B cell (primary cell): ENCODE results near the gene HHIPL1. TPM values are rescaled to one million over a fixed set of nuclear protein-coding genes. Genes with fewer than 3 reads are reported as not detected.

ENCODE experiments used
- ATAC-seq: fragments of 200-7000 bp; cut with Tn5 transposase; one replicate; pipeline ENCODE4 v1.10.0; 2021; ENCODE audit warnings: low read depth, mild to moderate bottlenecking, moderate number of reproducible peaks, moderate library complexity
- CTCF ChIA-PET: fragments of 350-600 bp; sonication (Branson Sonifier 250); formaldehyde crosslinking; loops from one replicate; lab custom pipeline; 2021; ENCODE audit warnings: antibody characterized with exemption, inconsistent platforms; lab: Charles Lee
- POLR2A ChIA-PET: fragments of 350-600 bp; sonication (Branson Sonifier 250); formaldehyde crosslinking; loops from one replicate; lab custom pipeline; 2021; ENCODE audit warnings: antibody characterized with exemption; lab: Charles Lee
- DNase-seq: peaks from one replicate; pipeline ENCODE4 v3.0.0; 2013
- H2AFZ ChIP-seq: 2 replicates; pipeline ENCODE4 v1.6.1; 2012; ENCODE audit warnings: mild to moderate bottlenecking, low read depth, low read length; ENCODE audit not compliant: insufficient read depth, poor library complexity, severe bottlenecking
- H3K27ac ChIP-seq, 2 donors: 1 replicate in 1 of 2; 2 replicates in 1 of 2; pipeline ENCODE4 v1.5.1; 2012 to 2013; ENCODE audit warnings: low read length in 2 of 2, mild to moderate bottlenecking in 2 of 2, moderate library complexity in 1 of 2
- H3K27me3 ChIP-seq, 4 experiments: fragments of 200-600 bp in 1 of 4; sonication (generic) in 1 of 4; replicated peaks in 1 of 4; 1 replicate in 2 of 4; 2 replicates in 2 of 4; pipeline versions ENCODE4 v1.6.1 to v1.7.0; 2013 to 2016; ENCODE audit warnings: low read length in 3 of 4, mild to moderate bottlenecking in 2 of 4, mixed read lengths in 1 of 4, moderate library complexity in 1 of 4; ENCODE audit not compliant: insufficient read depth in 4 of 4, control insufficient read depth in 3 of 4; ENCODE audit errors: control extremely low read depth in 1 of 4
- H3K36me3 ChIP-seq, 2 experiments: replicated peaks in 1 of 2; 1 replicate in 1 of 2; 2 replicates in 1 of 2; pipeline versions ENCODE4 v1.6.1 to v1.7.1; 2013; ENCODE audit warnings: low read length in 1 of 2; ENCODE audit not compliant: insufficient read depth in 2 of 2, control insufficient read depth in 1 of 2; ENCODE audit errors: control extremely low read depth in 1 of 2, extremely low read depth in 1 of 2
- H3K4me1 ChIP-seq, 2 donors: fragments of 200-600 bp in 1 of 2; sonication (generic) in 1 of 2; 1 replicate in 1 of 2; 2 replicates in 1 of 2; pipeline versions ENCODE4 v1.5.1 to v1.6.1; 2013 to 2017; ENCODE audit warnings: low read length in 2 of 2; ENCODE audit not compliant: control insufficient read depth in 2 of 2, insufficient read depth in 2 of 2
- H3K4me2 ChIP-seq: replicated peaks from 2 replicates; pipeline ENCODE3; 2012; ENCODE audit warnings: mild to moderate bottlenecking, low read depth, low read length; ENCODE audit not compliant: poor library complexity, severe bottlenecking
- H3K4me3 ChIP-seq, 5 experiments: fragments of 200-600 bp in 1 of 5; sonication (generic) in 1 of 5; 1 replicate in 3 of 5; 2 replicates in 2 of 5; pipeline versions ENCODE4 v1.5.1 to v1.7.0; 2011 to 2016; ENCODE audit warnings: low read length in 4 of 5, mild to moderate bottlenecking in 4 of 5, low read depth in 2 of 5, control low read depth in 1 of 5, moderate library complexity in 1 of 5; ENCODE audit not compliant: insufficient read depth in 1 of 5; ENCODE audit errors: control extremely low read depth in 1 of 5, extremely low read depth in 1 of 5
- H3K79me2 ChIP-seq: fragments of 200-600 bp; sonication (generic); one replicate; pipeline ENCODE4 v1.6.0; 2016; ENCODE audit warnings: low read length; ENCODE audit not compliant: control insufficient read depth, insufficient read depth
- H3K9ac ChIP-seq: fragments of 200-600 bp; sonication (generic); 2 replicates; pipeline ENCODE4 v1.6.1; 2017; ENCODE audit warnings: mild to moderate bottlenecking, low read length, moderate library complexity
- H3K9me3 ChIP-seq, 3 donors: one replicate each; pipeline versions ENCODE4 v1.6.1 to v1.7.1; 2013; ENCODE audit warnings: low read length in 2 of 3; ENCODE audit not compliant: control insufficient read depth in 2 of 3, insufficient read depth in 1 of 3; ENCODE audit errors: control extremely low read depth in 1 of 3
- H4K20me1 ChIP-seq: 2 replicates; pipeline ENCODE4 v1.6.0; 2012; ENCODE audit warnings: mild to moderate bottlenecking, low read length; ENCODE audit not compliant: insufficient read depth, control insufficient read depth, poor library complexity, severe bottlenecking
- H3K27ac Mint-ChIP-seq: one replicate; pipeline ENCODE4 v1.8.0; 2021; ENCODE audit warnings: mixed read lengths
- H3K27me3 Mint-ChIP-seq: one replicate; pipeline ENCODE4 v1.8.0; 2021; ENCODE audit warnings: mixed read lengths
- H3K4me1 Mint-ChIP-seq: one replicate; pipeline ENCODE4 v1.8.0; 2021; ENCODE audit warnings: mixed read lengths
- H3K4me3 Mint-ChIP-seq: one replicate; pipeline ENCODE4 v1.8.0; 2021; ENCODE audit warnings: mixed read lengths
- H3K9me3 Mint-ChIP-seq: one replicate; pipeline ENCODE4 v1.8.0; 2022; ENCODE audit warnings: mixed read lengths; ENCODE audit not compliant: insufficient read depth
- EZH2 ChIP-seq: IDR thresholded peaks from 2 replicates; pipeline ENCODE4 v1.6.1; 2012; ENCODE audit warnings: borderline replicate concordance, low read depth, mild to moderate bottlenecking, moderate library complexity, low read length; ENCODE audit not compliant: insufficient read depth, poor library complexity, severe bottlenecking
- WGBS: methylation state at CpG from one replicate; pipeline ENCODE4 v1.1.5; 2013; ENCODE audit warnings: missing lambda C conversion rate; ENCODE audit not compliant: insufficient coverage; 5-methylcytosine and 5-hydroxymethylcytosine counted together
- intact Hi-C: fragments of 100-400 bp; cut with micrococcal nuclease; formaldehyde crosslinking; loops from one replicate; pipeline ENCODE4 v1.10.0; 2022
- polyA plus RNA-seq: library from polyadenylated mRNA; depleted of rRNA; stranded (reverse); fragments of >200 nt; gene quantifications from 2 replicates; pipeline ENCODE4 v1.2.3, GENCODE V29; 2012
- total RNA-seq, 2 donors: library from RNA; stranded (reverse); fragments of 120-200 nt in 1 of 2; gene quantifications; 1 replicate in 1 of 2; 2 replicates in 1 of 2; pipeline versions ENCODE4 v1.2.3 to v1.2.4, GENCODE V29; 2013 to 2022
- TF ChIP-seq, protein P1 (sequence below): fragments of 200-600 bp; IDR thresholded peaks from one replicate; pipeline ENCODE4 v1.8.0; 2022; ENCODE audit warnings: antibody characterized with exemption, mild to moderate bottlenecking

The HHIPL1 gene
- total and polyA plus RNA-seq, 2 donors (not counting 1 experiment from before 2014, with no cell fraction given): not detected

DNA sequence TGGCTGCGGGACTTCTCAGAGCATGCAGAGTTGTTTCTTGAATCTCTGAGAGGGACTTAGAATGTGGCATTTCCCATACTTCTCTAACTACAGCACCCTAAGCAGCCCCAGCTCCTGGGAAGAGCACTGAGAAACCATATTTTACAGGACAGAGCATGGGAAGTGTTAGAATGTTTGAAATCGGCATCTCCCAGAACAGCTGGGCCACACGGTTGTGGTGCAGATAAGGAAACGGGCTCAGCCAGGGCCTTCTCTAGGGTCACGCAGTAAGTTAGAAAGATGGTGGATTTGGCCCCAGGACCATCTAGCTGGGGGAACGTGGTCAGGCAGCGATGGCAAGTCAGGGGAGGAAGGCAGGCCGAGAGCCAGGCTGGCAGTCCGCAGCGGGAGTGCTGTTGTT lies 10.5 kb upstream of the HHIPL1 start:
- H3K27me3 ChIP-seq: no peaks in the 10 kb centered on the region
- no peak overlapping the region for H2AFZ ChIP-seq
- no peak overlapping the region for H3K9ac ChIP-seq
- 81% methylated on average over 6 of the region's 10 CpGs for WGBS
- H4K20me1 ChIP-seq: no peaks in the 10 kb centered on the region
- DNase-seq: no peak
- no peak overlapping the region for H3K27ac Mint-ChIP-seq
- H3K4me1 Mint-ChIP-seq: peaks cover 9% of the 10 kb centered on the region
- H3K79me2 ChIP-seq: no peaks in the 10 kb centered on the region
- ChIA-PET CTCF (interaction anchor here (1.1 kb wide), 1 partner anchor 25 kb away, joined by 3 read pairs; no protein-coding TSS in a partner anchor), POLR2A (no interaction called here)
- H3K4me2 ChIP-seq: no peak overlapping the region
- H3K36me3 ChIP-seq: no peaks in the 10 kb centered on the region
- no peak overlapping the region for H3K4me3 ChIP-seq
- no peaks in the 10 kb centered on the region for H3K9me3 ChIP-seq
- H3K27ac ChIP-seq: no peak overlapping the region
- ATAC-seq: no peak
- intact Hi-C loops: no loop called here
- TF ChIP-seq, protein P1, sequence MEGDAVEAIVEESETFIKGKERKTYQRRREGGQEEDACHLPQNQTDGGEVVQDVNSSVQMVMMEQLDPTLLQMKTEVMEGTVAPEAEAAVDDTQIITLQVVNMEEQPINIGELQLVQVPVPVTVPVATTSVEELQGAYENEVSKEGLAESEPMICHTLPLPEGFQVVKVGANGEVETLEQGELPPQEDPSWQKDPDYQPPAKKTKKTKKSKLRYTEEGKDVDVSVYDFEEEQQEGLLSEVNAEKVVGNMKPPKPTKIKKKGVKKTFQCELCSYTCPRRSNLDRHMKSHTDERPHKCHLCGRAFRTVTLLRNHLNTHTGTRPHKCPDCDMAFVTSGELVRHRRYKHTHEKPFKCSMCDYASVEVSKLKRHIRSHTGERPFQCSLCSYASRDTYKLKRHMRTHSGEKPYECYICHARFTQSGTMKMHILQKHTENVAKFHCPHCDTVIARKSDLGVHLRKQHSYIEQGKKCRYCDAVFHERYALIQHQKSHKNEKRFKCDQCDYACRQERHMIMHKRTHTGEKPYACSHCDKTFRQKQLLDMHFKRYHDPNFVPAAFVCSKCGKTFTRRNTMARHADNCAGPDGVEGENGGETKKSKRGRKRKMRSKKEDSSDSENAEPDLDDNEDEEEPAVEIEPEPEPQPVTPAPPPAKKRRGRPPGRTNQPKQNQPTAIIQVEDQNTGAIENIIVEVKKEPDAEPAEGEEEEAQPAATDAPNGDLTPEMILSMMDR: no peak
- no peak for TF ChIP-seq EZH2
- H3K9me3 Mint-ChIP-seq: no peaks in the 10 kb centered on the region
- H3K4me3 Mint-ChIP-seq: no peak overlapping the region
- H3K27me3 Mint-ChIP-seq: peaks cover 24% of the 10 kb centered on the region
- no peaks in the 10 kb centered on the region for H3K4me1 ChIP-seq

DNA sequence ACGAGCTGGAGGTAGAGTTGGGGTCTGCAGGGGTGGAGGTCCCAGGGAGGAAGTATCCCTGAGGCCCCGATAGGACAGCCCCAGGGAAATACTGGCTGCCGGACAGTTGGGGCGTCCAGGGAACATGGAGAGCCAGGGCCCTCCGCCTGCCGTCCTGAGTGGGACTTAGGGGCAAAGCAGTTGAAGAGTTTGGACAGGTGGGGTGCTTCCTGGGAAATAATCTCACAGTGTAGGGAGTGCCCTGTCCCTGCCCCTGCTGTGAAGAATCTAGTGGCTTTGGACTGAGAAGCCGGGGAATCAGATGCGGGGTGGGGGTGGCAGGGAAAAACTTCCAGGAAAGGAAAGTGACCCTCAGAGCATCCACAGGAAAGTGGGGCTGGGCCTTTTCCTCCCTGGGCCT lies 9.8 kb upstream of the HHIPL1 start:
- ATAC-seq: no peak
- POLR2A ChIA-PET: no interaction called here
- no peak overlapping the region for H2AFZ ChIP-seq
- no peaks in the 10 kb centered on the region for H4K20me1 ChIP-seq
- no peak overlapping the region for H3K4me3 ChIP-seq
- H3K9me3 Mint-ChIP-seq: no peaks in the 10 kb centered on the region
- H3K79me2 ChIP-seq: no peaks in the 10 kb centered on the region
- peaks cover 9% of the 10 kb centered on the region for H3K4me1 Mint-ChIP-seq
- WGBS: 81% methylated on average over 8 of the region's 8 CpGs
- intact Hi-C loops: no loop called here
- H3K4me1 ChIP-seq: no peaks in the 10 kb centered on the region
- H3K27me3 Mint-ChIP-seq: peaks cover 24% of the 10 kb centered on the region
- H3K27me3 ChIP-seq: no peaks in the 10 kb centered on the region
- H3K9me3 ChIP-seq: no peaks in the 10 kb centered on the region
- no peak for DNase-seq
- H3K9ac ChIP-seq: no peak overlapping the region
- no peak for TF ChIP-seq EZH2
- TF ChIP-seq, protein P1: no peak
- H3K4me3 Mint-ChIP-seq: no peak overlapping the region
- H3K36me3 ChIP-seq: no peaks in the 10 kb centered on the region
- H3K27ac Mint-ChIP-seq: no peak overlapping the region
- H3K4me2 ChIP-seq: no peak overlapping the region
- no peak overlapping the region for H3K27ac ChIP-seq
- CTCF ChIA-PET: interaction anchor here (1.1 kb wide), 1 partner anchor 26 kb away, joined by 3 read pairs; no protein-coding TSS in a partner anchor
